GM12878 (cell line): ENCODE data around the gene CFAP92.

Source experiments
- POLR2A ChIP-seq: IDR thresholded peaks from 2 replicates; pipeline ENCODE4 v1.6.1; 2011; ENCODE audit warnings: low read depth, mild to moderate bottlenecking, low read length
- SREBF1 ChIP-seq: IDR thresholded peaks from 2 replicates; pipeline ENCODE4 v1.6.1; 2012; ENCODE audit warnings: mild to moderate bottlenecking, low read length
- TF ChIP-seq, protein P1 (sequence below): fragments of 450-650 bp; IDR thresholded peaks from 2 replicates; pipeline ENCODE4 v1.6.1; 2018; ENCODE audit warnings: mild to moderate bottlenecking, low read depth, moderate library complexity; ENCODE audit not compliant: partially characterized antibody

DNA sequence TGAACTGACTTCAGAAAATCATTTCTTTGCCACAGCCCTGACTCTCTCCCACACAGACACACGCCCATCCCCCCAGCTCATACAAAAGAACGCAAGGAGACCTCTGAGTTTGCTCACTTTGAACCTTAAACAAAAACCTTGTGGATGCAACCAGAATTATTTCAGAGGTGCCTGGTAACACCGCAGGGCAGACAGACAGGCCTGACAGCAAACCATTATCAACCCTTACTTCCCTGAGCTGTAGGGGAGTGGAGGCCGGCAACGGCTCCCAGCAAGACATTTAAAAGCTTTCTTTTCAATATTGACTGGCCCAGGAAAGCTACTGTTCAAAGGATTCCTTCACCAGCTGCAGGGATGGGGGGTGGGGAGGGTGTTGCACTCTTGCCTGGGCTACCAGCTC, 5.2 kb upstream of the CFAP92 start:
- TF ChIP-seq SREBF1 (no peak), POLR2A (no peak)
- TF ChIP-seq, protein P1, sequence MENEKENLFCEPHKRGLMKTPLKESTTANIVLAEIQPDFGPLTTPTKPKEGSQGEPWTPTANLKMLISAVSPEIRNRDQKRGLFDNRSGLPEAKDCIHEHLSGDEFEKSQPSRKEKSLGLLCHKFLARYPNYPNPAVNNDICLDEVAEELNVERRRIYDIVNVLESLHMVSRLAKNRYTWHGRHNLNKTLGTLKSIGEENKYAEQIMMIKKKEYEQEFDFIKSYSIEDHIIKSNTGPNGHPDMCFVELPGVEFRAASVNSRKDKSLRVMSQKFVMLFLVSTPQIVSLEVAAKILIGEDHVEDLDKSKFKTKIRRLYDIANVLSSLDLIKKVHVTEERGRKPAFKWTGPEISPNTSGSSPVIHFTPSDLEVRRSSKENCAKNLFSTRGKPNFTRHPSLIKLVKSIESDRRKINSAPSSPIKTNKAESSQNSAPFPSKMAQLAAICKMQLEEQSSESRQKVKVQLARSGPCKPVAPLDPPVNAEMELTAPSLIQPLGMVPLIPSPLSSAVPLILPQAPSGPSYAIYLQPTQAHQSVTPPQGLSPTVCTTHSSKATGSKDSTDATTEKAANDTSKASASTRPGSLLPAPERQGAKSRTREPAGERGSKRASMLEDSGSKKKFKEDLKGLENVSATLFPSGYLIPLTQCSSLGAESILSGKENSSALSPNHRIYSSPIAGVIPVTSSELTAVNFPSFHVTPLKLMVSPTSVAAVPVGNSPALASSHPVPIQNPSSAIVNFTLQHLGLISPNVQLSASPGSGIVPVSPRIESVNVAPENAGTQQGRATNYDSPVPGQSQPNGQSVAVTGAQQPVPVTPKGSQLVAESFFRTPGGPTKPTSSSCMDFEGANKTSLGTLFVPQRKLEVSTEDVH, result no peak
